PC-9 (cell line): Measurements from ENCODE around the gene ANKRD39. TPM values are rescaled to one million over a fixed set of nuclear protein-coding genes. Genes with fewer than 3 reads are reported as not detected.

Experiments
- BruUV-seq: library from RNA; stranded (reverse); fragments of 400-500 nt; replicated peaks from 2 replicates; lab custom pipeline; 2021; lab: Mats Ljungman, UMichigan
- CTCF ChIA-PET: fragments of 300-600 bp; sonication (Branson Sonifier 250); formaldehyde crosslinking; loops from one replicate; lab custom pipeline; 2022; ENCODE audit warnings: antibody characterized with exemption; lab: Charles Lee
- POLR2A ChIA-PET: fragments of 300-600 bp; sonication (Branson Sonifier 250); formaldehyde crosslinking; loops from one replicate; lab custom pipeline; 2022; ENCODE audit warnings: antibody characterized with exemption; ENCODE audit not compliant: unreplicated experiment; lab: Charles Lee
- DNase-seq, 2 experiments: peaks; one replicate each; pipeline versions ENCODE4 v3.0.0 to v3.0.0-alpha.2; 2015 to 2022; ENCODE audit warnings: mixed read lengths in 1 of 2
- H2AFZ ChIP-seq: fragments of 200-600 bp; sonication (generic); 2 replicates; pipeline ENCODE4 v1.8.1; 2017; ENCODE audit warnings: antibody characterized with exemption
- H3F3A ChIP-seq: fragments of 200-600 bp; sonication (generic); 2 replicates; pipeline ENCODE4 v1.8.1; 2017; ENCODE audit warnings: antibody characterized with exemption, mild to moderate bottlenecking, low read depth; ENCODE audit not compliant: insufficient read depth
- H3K27ac ChIP-seq: fragments of 200-600 bp; sonication (generic); 2 replicates; pipeline ENCODE4 v1.6.1; 2016; ENCODE audit warnings: mixed run types
- H3K27me3 ChIP-seq: fragments of 200-600 bp; sonication (generic); 2 replicates; pipeline ENCODE4 v1.6.1; 2016; ENCODE audit warnings: low read depth, mixed run types; ENCODE audit not compliant: insufficient read depth
- H3K36me3 ChIP-seq: fragments of 200-600 bp; sonication (generic); 2 replicates; pipeline ENCODE4 v1.6.1; 2016; ENCODE audit warnings: low read depth, mixed run types
- H3K4me1 ChIP-seq: fragments of 200-600 bp; sonication (generic); replicated peaks from 2 replicates; pipeline ENCODE4 v1.6.1; 2016; ENCODE audit warnings: mixed run types; ENCODE audit not compliant: insufficient read depth
- H3K4me2 ChIP-seq: fragments of 200-600 bp; sonication (generic); 2 replicates; pipeline ENCODE4 v1.6.1; 2017; ENCODE audit warnings: mixed run types
- H3K4me3 ChIP-seq: fragments of 200-600 bp; sonication (generic); 2 replicates; pipeline ENCODE4 v1.6.1; 2016; ENCODE audit warnings: mixed run types
- H3K79me2 ChIP-seq: fragments of 200-600 bp; sonication (generic); 2 replicates; pipeline ENCODE4 v1.6.1; 2017; ENCODE audit warnings: low read depth, mixed run types
- H3K9me2 ChIP-seq: fragments of 200-600 bp; sonication (generic); 2 replicates; pipeline ENCODE4 v1.8.1; 2017; ENCODE audit warnings: mild to moderate bottlenecking; ENCODE audit not compliant: insufficient read depth
- H3K9me3 ChIP-seq: fragments of 200-600 bp; sonication (generic); 2 replicates; pipeline ENCODE4 v1.8.1; 2016; ENCODE audit warnings: low read depth; ENCODE audit not compliant: insufficient read depth
- H4K20me1 ChIP-seq: fragments of 200-600 bp; sonication (generic); 2 replicates; pipeline ENCODE4 v1.8.1; 2017; ENCODE audit not compliant: insufficient read depth
- CTCF ChIP-seq: fragments of 200-600 bp; sonication (generic); conservative IDR thresholded peaks from 2 replicates; pipeline ENCODE4 v1.6.1; 2017; ENCODE audit warnings: mixed run types, antibody characterized with exemption, mild to moderate bottlenecking, moderate library complexity
- EZH2 ChIP-seq: fragments of 200-600 bp; sonication (generic); IDR thresholded peaks from 2 replicates; pipeline ENCODE4 v1.8.0; 2017; ENCODE audit warnings: antibody characterized with exemption, low read depth
- intact Hi-C: fragments of 100-400 bp; cut with micrococcal nuclease; formaldehyde crosslinking; loops from one replicate; pipeline ENCODE4 v1.10.0; 2022; ENCODE audit not compliant: unreplicated experiment
- total RNA-seq: library from RNA; stranded (reverse); gene quantifications from 2 replicates; pipeline ENCODE4 v1.2.3, GENCODE V29; 2021

ANKRD39 gene
- total RNA-seq, 1 experiment from 2014 or later = 19.0 TPM

DNA sequence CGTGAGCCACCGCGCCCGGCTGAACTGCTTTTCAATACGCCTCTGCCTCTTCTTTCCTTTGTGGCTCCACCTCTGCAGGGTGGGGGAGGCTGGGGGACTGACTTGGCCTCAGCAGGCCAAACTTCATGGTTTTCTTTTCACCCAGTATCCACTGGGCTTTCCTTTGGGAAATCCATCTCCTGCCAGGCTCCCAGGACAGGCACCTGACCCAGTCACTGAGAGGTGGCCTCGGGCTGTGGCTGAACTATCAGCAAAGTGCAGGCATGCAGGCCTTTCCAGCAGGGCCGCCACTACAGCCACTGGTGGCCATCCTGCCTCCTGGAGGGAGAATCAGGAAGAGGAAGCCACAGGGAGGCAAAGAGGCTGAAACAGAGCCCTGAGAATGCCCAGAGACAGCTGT lies 45.5 kb upstream of the ANKRD39 start:
- H3K4me2 ChIP-seq = no peak overlapping the region
- TF ChIP-seq EZH2 (no peak), CTCF (no peak; the same call in 1 of the 2 replicates)
- ChIA-PET CTCF (no interaction called here), POLR2A (no interaction called here)
- 0 out of 2 replicates have a peak overlapping the region, but pooled peaks have one; percentile 4 for H2AFZ ChIP-seq
- no peaks in the 10 kb centered on the region for H3K9me2 ChIP-seq
- H4K20me1 ChIP-seq = no peaks in the 10 kb centered on the region
- no peak overlapping the region for H3K27ac ChIP-seq
- H3K27me3 ChIP-seq = no peaks in the 10 kb centered on the region
- intact Hi-C loops = no loop called here
- no peaks in the 10 kb centered on the region for H3K36me3 ChIP-seq
- no peaks in the 10 kb centered on the region for H3K79me2 ChIP-seq
- DNase-seq = peak in 1 of 2 experiments; percentile 35
- H3F3A ChIP-seq = peaks cover 9% of the 10 kb centered on the region
- BruUV-seq = no TSS peak
- H3K4me3 ChIP-seq = no peak overlapping the region
- no peaks in the 10 kb centered on the region for H3K9me3 ChIP-seq
- peaks cover 14% of the 10 kb centered on the region for H3K4me1 ChIP-seq

GRCh38 chr2:96900237-96900636 lies 42.4 kb upstream of the ANKRD39 start:
- TF ChIP-seq EZH2 = no peak
- TF ChIP-seq CTCF = no peak
- H3K27ac ChIP-seq = no peak overlapping the region
- H3K79me2 ChIP-seq = no peaks in the 10 kb centered on the region
- H2AFZ ChIP-seq = no peak overlapping the region
- POLR2A ChIA-PET = no interaction called here
- H4K20me1 ChIP-seq = no peaks in the 10 kb centered on the region
- intact Hi-C loops = no loop called here
- H3K4me1 ChIP-seq = peaks cover 45% of the 10 kb centered on the region
- H3K4me3 ChIP-seq = no peak overlapping the region
- no TSS peak for BruUV-seq
- H3K9me2 ChIP-seq = no peaks in the 10 kb centered on the region
- no peaks in the 10 kb centered on the region for H3K36me3 ChIP-seq
- H3K27me3 ChIP-seq = no peaks in the 10 kb centered on the region
- H3K4me2 ChIP-seq = no peak overlapping the region
- H3F3A ChIP-seq = peaks cover 32% of the 10 kb centered on the region
- DNase-seq = no peak
- CTCF ChIA-PET = no interaction called here
- no peaks in the 10 kb centered on the region for H3K9me3 ChIP-seq

DNA sequence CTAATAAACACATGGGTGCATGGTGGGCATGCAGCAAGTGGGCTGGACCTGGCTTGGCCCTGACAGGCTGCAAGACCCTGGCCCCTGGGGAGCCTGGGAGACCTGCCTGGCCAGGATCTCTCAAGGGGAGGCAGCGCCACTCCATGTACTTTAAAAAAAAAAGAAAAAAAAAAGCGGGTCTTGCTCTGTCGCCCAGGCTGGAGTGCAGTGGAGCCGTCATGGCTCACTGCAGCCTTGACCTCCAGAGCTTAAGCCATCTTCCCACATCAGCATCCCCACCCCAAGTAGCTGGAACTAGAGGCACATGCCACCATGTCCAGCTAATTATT lies 41.6 kb upstream of the ANKRD39 start:
- no TSS peak for BruUV-seq
- Histone ChIP-seq H3F3A (peaks cover 34% of the 10 kb centered on the region), H3K79me2 (no peaks in the 10 kb centered on the region), H3K27me3 (no peaks in the 10 kb centered on the region), H3K27ac (no peak overlapping the region), H3K9me3 (no peaks in the 10 kb centered on the region), H2AFZ (no peak overlapping the region), H3K4me3 (no peak overlapping the region), H3K9me2 (no peaks in the 10 kb centered on the region), H4K20me1 (no peaks in the 10 kb centered on the region), H3K4me2 (peak overlapping the region; percentile 26; the same call in 1 of the 2 replicates), H3K4me1 (peaks cover 51% of the 10 kb centered on the region), H3K36me3 (no peaks in the 10 kb centered on the region)
- intact Hi-C loops = loop anchor here (5.0 kb wide), 2 partner anchors 33 to 42 kb away; partner anchors contain the start of gene ANKRD39
- DNase-seq = no peak
- ChIA-PET CTCF (interaction anchor here (1.5 kb wide), 1 partner anchor 12 kb away, joined by 3 read pairs; no protein-coding TSS in a partner anchor), POLR2A (interaction anchor here (0.5 kb wide), 1 partner anchor 41 kb away, joined by 3 read pairs; the partner anchor contains the start of gene ANKRD39)
- TF ChIP-seq EZH2 (no peak), CTCF (no peak)
